Right hindlimb (tissue), 1 donor: ENCODE results near the gene KLHL11.

Experiments used
- DNase-seq: peaks from one replicate; pipeline ENCODE4 v3.0.0-alpha.2; 2018

The KLHL11 gene

DNA sequence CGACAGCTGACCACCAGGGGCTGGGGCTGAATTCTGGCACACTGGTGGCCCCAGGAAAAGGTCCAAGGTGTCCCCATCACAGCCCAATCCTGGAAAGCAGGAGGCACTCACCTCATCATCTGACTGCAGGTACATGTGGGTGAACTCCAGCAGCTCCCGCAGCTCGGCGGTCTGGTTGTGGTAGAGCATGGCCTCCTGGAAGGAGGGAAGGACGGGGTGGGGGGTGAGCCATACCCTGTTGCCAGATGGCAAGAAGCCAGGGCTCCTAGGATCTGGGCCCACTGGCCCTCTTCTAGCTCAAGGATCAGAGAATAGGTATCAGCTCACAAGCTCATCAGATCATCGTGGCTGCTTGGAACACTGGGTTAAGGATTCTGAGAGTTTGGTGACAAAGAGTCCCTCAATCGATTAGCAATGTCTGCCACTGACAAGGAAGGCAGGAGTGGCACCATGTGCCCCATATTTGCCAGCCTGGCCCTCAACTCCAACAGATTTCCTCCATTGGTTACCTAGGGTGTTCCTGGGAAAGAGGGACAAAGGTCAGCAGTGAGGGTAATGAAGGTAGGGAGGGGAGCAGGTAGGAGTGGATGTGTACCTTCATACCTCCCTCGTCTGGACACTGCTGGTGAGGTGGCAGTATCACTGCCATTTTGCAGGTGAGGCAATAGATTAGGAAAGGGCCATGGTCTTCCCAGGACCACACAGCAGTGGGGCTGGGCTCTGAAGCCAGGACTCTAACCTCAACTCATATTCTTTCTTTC, 58.4 kb downstream of the KLHL11 start:
- DNase-seq = no peak
